ENCODE measurements around the gene CDHR1. TPM values are rescaled to one million over a fixed set of nuclear protein-coding genes. Genes with fewer than 3 reads are reported as not detected.

Gene CDHR1
- total RNA-seq, 1 donor from 2014 or later, result 4.3 TPM

DNA sequence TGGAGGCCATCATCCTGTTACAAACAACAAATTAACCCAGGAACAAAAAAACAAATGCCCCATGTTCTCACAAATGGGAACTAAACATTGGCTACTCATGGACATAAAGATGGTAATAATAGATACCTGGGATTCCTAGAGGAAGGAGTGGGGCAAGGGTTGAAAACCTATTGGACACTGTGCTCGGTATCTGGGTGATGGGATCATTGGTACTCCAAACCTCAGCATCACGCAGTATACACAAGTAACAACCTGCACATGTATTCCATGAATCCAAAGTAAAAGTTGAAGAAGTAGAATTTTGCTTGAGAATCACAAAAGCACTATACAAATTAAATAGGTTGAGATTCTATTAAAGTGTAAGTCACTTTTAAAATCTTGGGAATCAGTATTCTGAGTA, 38.3 kb upstream of the CDHR1 start:
- TF ChIP-seq, protein P1, sequence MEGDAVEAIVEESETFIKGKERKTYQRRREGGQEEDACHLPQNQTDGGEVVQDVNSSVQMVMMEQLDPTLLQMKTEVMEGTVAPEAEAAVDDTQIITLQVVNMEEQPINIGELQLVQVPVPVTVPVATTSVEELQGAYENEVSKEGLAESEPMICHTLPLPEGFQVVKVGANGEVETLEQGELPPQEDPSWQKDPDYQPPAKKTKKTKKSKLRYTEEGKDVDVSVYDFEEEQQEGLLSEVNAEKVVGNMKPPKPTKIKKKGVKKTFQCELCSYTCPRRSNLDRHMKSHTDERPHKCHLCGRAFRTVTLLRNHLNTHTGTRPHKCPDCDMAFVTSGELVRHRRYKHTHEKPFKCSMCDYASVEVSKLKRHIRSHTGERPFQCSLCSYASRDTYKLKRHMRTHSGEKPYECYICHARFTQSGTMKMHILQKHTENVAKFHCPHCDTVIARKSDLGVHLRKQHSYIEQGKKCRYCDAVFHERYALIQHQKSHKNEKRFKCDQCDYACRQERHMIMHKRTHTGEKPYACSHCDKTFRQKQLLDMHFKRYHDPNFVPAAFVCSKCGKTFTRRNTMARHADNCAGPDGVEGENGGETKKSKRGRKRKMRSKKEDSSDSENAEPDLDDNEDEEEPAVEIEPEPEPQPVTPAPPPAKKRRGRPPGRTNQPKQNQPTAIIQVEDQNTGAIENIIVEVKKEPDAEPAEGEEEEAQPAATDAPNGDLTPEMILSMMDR (IDR thresholded peaks at IDR 0.05; ENCODE audit: insufficient read depth, low read length, poor library complexity, severe bottlenecking), result no peak
- Histone ChIP-seq H3K4me3 (ENCODE audit: low read depth, low read length) (no peak overlapping the region), H3K36me3 (ENCODE audit: control insufficient read depth, insufficient read depth, low read length) (peaks cover 1% of the 10 kb centered on the region), H3K27me3 (ENCODE audit: control insufficient read depth, insufficient read depth, low read length) (no peaks in the 10 kb centered on the region)
- DNase-seq (ENCODE audit: low read depth), result no peak

DNA sequence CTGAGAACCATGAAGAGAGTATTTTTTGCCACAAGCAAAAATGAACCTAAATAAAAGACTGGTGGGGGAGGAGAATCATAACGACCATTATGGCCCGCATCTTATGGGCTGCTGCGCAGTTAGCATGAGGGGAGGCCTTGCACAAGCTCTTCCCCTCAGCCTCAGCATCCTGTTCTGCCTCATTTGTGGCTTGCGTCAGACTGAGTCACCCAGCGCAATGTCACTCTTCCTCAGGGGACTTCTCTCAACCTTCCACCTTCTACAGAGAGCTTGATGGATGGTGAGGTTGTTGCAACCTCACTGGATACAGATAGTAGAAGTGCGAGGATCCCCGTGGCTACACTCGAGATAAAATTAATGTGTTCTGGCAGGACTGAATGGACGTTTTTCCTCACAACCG, 37.6 kb upstream of the CDHR1 start:
- DNase-seq (ENCODE audit: low read depth), result no peak
- TF ChIP-seq, protein P1 (IDR thresholded peaks at IDR 0.05; ENCODE audit: insufficient read depth, low read length, poor library complexity, severe bottlenecking), result no peak
- Histone ChIP-seq H3K27me3 (ENCODE audit: control insufficient read depth, insufficient read depth, low read length) (no peaks in the 10 kb centered on the region), H3K4me3 (ENCODE audit: low read depth, low read length) (no peak overlapping the region), H3K36me3 (ENCODE audit: control insufficient read depth, insufficient read depth, low read length) (peaks cover 1% of the 10 kb centered on the region)

DNA sequence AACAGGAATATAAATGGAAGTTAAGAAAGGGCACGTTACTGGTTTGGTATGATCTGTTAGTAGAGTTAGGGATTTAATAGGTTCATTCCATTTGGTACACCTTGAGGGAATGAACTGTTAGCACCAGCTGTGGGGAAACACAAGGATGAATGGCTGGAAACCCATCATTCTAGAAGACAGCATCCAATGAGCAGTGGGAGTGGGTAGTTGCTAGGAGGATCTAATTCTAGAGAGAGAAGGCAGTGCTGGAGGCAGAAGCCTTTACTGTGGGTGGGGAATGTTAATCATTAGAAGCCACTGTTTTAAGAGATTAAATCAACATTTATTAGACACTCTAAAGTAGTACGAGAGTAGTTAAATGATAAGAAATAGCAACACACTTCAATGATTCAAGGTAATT, 36.3 kb upstream of the CDHR1 start:
- DNase-seq (ENCODE audit: low read depth), result no peak
- Histone ChIP-seq H3K36me3 (ENCODE audit: control insufficient read depth, insufficient read depth, low read length) (no peaks in the 10 kb centered on the region), H3K27me3 (ENCODE audit: control insufficient read depth, insufficient read depth, low read length) (no peaks in the 10 kb centered on the region), H3K4me3 (ENCODE audit: low read depth, low read length) (no peak overlapping the region)
- TF ChIP-seq, protein P1 (IDR thresholded peaks at IDR 0.05; ENCODE audit: insufficient read depth, low read length, poor library complexity, severe bottlenecking), result no peak

DNA sequence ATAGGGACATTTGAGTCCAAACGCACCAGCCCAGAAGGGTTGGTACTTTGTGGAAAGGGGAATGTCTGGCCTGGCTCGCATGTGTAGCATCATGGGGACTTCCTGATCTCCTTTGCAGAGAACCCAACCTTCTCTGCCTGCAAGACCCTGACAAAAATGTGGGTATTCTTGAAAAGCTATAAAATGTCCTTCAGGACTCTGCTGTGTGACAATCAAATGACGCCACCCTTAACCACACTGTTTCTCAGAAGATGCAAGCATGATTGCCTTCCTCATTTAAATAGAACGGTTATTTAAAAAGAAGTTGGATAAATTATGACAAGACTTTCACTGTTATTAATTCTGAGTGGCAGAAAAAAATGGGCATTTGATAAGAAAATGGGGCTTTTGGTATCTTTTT, 35.8 kb upstream of the CDHR1 start:
- H3K27me3 ChIP-seq (ENCODE audit: control insufficient read depth, insufficient read depth, low read length), result no peaks in the 10 kb centered on the region
- TF ChIP-seq, protein P1 (IDR thresholded peaks at IDR 0.05; ENCODE audit: insufficient read depth, low read length, poor library complexity, severe bottlenecking), result no peak
- no peaks in the 10 kb centered on the region for H3K36me3 ChIP-seq (ENCODE audit: control insufficient read depth, insufficient read depth, low read length)
- no peak overlapping the region for H3K4me3 ChIP-seq (ENCODE audit: low read depth, low read length)
- no peak for DNase-seq (ENCODE audit: low read depth)

DNA sequence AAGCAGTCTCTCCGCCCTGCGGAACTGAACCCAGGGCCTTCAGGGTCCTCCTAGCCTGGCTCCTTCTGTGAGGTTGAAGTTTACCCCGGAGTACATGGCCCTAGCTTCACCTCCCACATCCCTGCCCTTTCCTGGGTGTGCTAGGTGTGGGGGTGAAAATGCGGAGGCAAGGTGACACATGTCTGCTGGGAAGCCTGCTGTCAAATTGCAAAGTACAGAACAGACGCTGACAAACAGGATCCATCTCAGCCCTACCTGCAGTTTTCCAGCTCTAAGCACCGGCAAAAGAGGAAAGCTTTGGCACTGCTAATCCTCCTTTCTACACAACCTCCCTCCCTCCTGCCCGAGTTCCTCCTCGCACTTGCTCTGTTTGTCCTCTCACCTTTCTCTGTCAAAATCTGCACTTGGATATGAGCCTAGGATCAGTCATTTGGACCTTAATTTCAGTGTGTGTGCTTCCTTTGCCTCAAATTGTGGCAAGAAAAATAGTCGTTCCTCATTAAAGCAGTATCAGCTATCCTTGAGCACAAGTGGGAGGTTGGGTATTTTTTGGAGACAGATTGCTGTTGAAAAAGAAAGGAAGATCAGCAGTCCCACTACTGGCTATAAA, 35.2 kb upstream of the CDHR1 start:
- TF ChIP-seq, protein P1 (IDR thresholded peaks at IDR 0.05; ENCODE audit: insufficient read depth, low read length, poor library complexity, severe bottlenecking), result no peak
- no peak overlapping the region for H3K4me3 ChIP-seq (ENCODE audit: low read depth, low read length)
- H3K27me3 ChIP-seq (ENCODE audit: control insufficient read depth, insufficient read depth, low read length), result no peaks in the 10 kb centered on the region
- no peak for DNase-seq (ENCODE audit: low read depth)
- no peaks in the 10 kb centered on the region for H3K36me3 ChIP-seq (ENCODE audit: control insufficient read depth, insufficient read depth, low read length)

Data from kidney epithelial cell (primary cell).